MCF 10A (cell line): ENCODE data around the gene LIME1. TPM values are rescaled to one million over a fixed set of nuclear protein-coding genes. Genes with fewer than 3 reads are reported as not detected.

Experiments used
- BruUV-seq: library from RNA; stranded (reverse); fragments of 400-500 nt; replicated peaks from 2 replicates; lab custom pipeline; 2021; lab: Mats Ljungman, UMichigan
- CTCF ChIA-PET: fragments of 300-600 bp; sonication (Branson Sonifier 250); formaldehyde crosslinking; extraction: SDS; loops from one replicate; lab custom pipeline; 2021; ENCODE audit warnings: antibody characterized with exemption, inconsistent platforms; lab: Yijun Ruan, JAX
- POLR2A ChIA-PET: fragments of 300-600, 350-650 bp; sonication (Branson Sonifier 250); formaldehyde crosslinking; extraction: SDS; loops from one replicate; lab custom pipeline; 2020; ENCODE audit warnings: antibody characterized with exemption, inconsistent platforms; lab: Yijun Ruan, JAX
- DNase-seq: peaks from one replicate; pipeline ENCODE4 v3.0.0-alpha.2; 2018; ENCODE audit not compliant: unreplicated experiment
- H3K27ac Mint-ChIP-seq: one replicate; pipeline ENCODE4 v1.8.0; 2022; ENCODE audit warnings: mild to moderate bottlenecking, low read depth, mixed read lengths; ENCODE audit not compliant: unreplicated experiment
- H3K27me3 Mint-ChIP-seq: one replicate; pipeline ENCODE4 v1.8.0; 2022; ENCODE audit warnings: mixed read lengths; ENCODE audit not compliant: insufficient read depth, unreplicated experiment
- H3K36me3 Mint-ChIP-seq: one replicate; pipeline ENCODE4 v1.8.0; 2022; ENCODE audit warnings: mild to moderate bottlenecking, moderate library complexity, mixed read lengths; ENCODE audit not compliant: insufficient read depth, unreplicated experiment
- H3K4me1 Mint-ChIP-seq: one replicate; pipeline ENCODE4 v1.8.0; 2022; ENCODE audit warnings: mixed read lengths; ENCODE audit not compliant: insufficient read depth, unreplicated experiment
- H3K4me3 Mint-ChIP-seq: one replicate; pipeline ENCODE4 v1.8.0; 2022; ENCODE audit warnings: mild to moderate bottlenecking, moderate library complexity, mixed read lengths; ENCODE audit not compliant: unreplicated experiment
- H3K9me3 Mint-ChIP-seq: one replicate; pipeline ENCODE4 v1.8.0; 2022; ENCODE audit warnings: mixed read lengths; ENCODE audit not compliant: unreplicated experiment
- intact Hi-C: fragments of 100-400 bp; cut with micrococcal nuclease; formaldehyde crosslinking; loops from 2 replicates; pipeline ENCODE4 v1.14.1; 2022
- total RNA-seq: library from RNA; stranded (reverse); gene quantifications from 2 replicates; pipeline ENCODE4 v1.2.3, GENCODE V29; 2022
- TF ChIP-seq, protein P1 (sequence below): fragments of 200-600 bp; IDR thresholded peaks from one replicate; pipeline ENCODE4 v1.8.0; 2022; ENCODE audit warnings: antibody characterized with exemption, mild to moderate bottlenecking; ENCODE audit not compliant: unreplicated experiment

LIME1 gene
- total RNA-seq, 1 experiment from 2014 or later, result 10.1 TPM

DNA sequence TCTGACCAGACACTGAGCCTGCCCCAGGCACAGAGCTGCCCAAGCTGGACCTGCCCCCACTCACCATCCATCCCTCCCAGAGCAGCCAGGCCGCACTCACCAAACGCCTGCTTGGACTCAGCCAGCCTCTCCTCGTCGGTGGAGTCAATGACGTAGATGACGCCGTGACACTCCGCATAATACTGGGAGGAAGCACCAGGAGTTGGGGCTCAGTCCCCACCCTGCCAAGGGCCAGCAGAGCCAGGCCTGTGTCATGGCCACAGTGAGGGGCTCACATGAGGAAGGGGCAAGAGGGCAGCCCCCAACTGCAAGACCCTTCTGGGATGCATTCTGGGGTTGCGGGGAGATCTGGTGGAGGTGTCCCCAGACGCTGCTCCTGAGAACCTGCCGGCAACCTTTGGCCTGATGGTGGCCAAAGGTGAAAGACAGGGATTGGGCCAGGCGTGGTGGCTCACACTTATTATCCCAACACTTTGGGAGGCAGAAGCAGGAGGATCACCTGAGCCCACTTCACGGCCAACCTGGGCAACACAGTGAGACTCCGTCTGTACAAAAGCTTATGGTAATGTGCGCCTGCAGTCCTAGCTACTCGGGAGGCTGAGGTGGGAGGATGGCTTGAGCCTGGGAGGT is 34.3 kb upstream of the LIME1 start:
- Mint-ChIP-seq H3K27ac (no peak overlapping the region), H3K9me3 (no peaks in the 10 kb centered on the region), H3K36me3 (peaks cover 49% of the 10 kb centered on the region), H3K4me1 (peaks cover 12% of the 10 kb centered on the region), H3K4me3 (no peak overlapping the region), H3K27me3 (no peaks in the 10 kb centered on the region)
- intact Hi-C loops, result no loop called here
- POLR2A ChIA-PET, result interaction anchor here (0.5 to 2.0 kb wide), 4 partner anchors 17 to 44 kb away, joined by 3 to 13 read pairs (median 4); partner anchors contain the start of gene RTEL1
- CTCF ChIA-PET, result interaction anchor here (1.1 kb wide), 1 partner anchor 252 kb away, joined by 3 read pairs; no protein-coding TSS in a partner anchor
- TF ChIP-seq, protein P1, sequence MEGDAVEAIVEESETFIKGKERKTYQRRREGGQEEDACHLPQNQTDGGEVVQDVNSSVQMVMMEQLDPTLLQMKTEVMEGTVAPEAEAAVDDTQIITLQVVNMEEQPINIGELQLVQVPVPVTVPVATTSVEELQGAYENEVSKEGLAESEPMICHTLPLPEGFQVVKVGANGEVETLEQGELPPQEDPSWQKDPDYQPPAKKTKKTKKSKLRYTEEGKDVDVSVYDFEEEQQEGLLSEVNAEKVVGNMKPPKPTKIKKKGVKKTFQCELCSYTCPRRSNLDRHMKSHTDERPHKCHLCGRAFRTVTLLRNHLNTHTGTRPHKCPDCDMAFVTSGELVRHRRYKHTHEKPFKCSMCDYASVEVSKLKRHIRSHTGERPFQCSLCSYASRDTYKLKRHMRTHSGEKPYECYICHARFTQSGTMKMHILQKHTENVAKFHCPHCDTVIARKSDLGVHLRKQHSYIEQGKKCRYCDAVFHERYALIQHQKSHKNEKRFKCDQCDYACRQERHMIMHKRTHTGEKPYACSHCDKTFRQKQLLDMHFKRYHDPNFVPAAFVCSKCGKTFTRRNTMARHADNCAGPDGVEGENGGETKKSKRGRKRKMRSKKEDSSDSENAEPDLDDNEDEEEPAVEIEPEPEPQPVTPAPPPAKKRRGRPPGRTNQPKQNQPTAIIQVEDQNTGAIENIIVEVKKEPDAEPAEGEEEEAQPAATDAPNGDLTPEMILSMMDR, result no peak
- DNase-seq, result no peak
- no TSS peak for BruUV-seq

DNA sequence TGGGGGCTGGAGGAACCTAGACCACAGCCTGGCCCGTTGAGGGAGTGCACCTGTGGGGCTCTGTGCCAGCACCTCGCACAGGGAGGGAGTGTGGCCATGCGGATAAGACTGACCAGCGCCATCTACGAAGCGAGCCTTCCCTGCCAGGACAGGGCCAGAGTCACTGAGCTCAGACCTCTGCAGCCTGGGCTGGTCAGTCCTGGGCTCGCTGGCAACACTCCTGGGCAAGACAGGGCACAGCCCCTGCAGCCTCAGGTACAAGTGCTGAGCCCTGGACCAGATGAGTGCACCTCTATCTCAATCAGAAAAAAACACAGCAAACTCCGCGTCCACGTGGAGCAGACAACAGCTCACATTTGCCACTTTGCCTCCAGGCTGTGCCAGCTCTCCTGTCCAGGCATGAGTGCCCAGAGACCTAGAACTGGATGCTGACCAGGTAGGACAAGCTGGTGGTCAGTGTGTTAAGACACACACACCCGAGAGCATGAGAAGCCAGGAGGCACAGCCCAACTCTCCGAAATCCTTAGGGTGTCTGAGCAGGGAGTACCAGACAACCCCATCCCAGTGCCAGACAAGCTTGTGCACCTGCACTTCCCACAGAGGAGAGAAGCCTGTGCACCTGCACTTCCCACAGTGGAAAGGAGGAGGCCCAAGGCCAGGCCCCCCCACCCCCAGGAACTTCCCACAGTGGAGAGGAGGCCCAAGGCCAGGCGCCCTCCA is 33.6 kb upstream of the LIME1 start:
- H3K36me3 Mint-ChIP-seq, result peaks cover 43% of the 10 kb centered on the region
- no peak for DNase-seq
- TF ChIP-seq, protein P1, result no peak
- H3K4me1 Mint-ChIP-seq, result peaks cover 12% of the 10 kb centered on the region
- peak overlapping the region; percentile 23 for H3K27ac Mint-ChIP-seq
- ChIA-PET CTCF (interaction anchor here (0.6 to 1.1 kb wide), 3 partner anchors 19 to 519 kb away, joined by 3 read pairs; no protein-coding TSS in a partner anchor), POLR2A (interaction anchor here (0.5 to 2.0 kb wide), 6 partner anchors 19 to 162 kb away, joined by 3 to 13 read pairs (median 4); partner anchors contain the start of genes RTEL1 and TPD52L2)
- H3K27me3 Mint-ChIP-seq, result no peaks in the 10 kb centered on the region
- intact Hi-C loops, result no loop called here
- no TSS peak for BruUV-seq
- H3K9me3 Mint-ChIP-seq, result no peaks in the 10 kb centered on the region
- no peak overlapping the region for H3K4me3 Mint-ChIP-seq

DNA sequence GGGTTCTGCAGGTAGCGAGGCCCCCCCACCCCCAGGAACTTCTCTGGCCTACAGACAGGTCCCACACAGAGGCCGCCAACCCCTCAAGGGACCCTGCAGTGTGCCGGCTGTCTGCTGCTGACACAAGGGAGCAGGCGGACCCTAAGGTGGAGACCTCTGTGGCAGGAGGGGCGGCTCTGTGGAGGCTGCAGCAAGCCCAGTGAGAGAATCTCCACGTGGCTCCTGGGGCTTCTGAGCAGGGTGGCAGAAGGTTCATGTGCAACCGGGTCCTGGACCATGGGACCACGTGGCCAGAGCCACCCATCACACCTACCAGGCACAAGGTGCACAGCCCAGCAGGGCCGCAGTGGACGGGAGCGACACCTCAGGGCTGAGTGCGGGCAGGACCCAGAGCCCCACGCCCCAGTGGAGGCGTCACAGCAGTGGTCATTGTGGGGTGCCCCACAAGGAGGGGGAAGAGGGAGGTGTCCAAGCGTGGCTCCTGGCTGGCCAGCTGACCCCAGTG is 32.9 kb upstream of the LIME1 start:
- no peak for DNase-seq
- POLR2A ChIA-PET, result interaction anchor here (0.6 to 1.0 kb wide), 3 partner anchors 24 to 162 kb away, joined by 3 to 5 read pairs (median 3); partner anchors contain the start of genes RTEL1 and TPD52L2
- H3K9me3 Mint-ChIP-seq, result no peaks in the 10 kb centered on the region
- H3K4me3 Mint-ChIP-seq, result no peak overlapping the region
- TF ChIP-seq, protein P1, result no peak
- H3K36me3 Mint-ChIP-seq, result peaks cover 44% of the 10 kb centered on the region
- CTCF ChIA-PET, result interaction anchor here (0.6 to 1.1 kb wide), 2 partner anchors 19 to 251 kb away, joined by 3 read pairs; no protein-coding TSS in a partner anchor
- H3K4me1 Mint-ChIP-seq, result peaks cover 13% of the 10 kb centered on the region
- no peaks in the 10 kb centered on the region for H3K27me3 Mint-ChIP-seq
- no peak overlapping the region for H3K27ac Mint-ChIP-seq
- BruUV-seq, result no TSS peak
- intact Hi-C loops, result no loop called here
